ENCODE data around the gene THPO.

THPO gene

GRCh38 chr3:184333190-184333589, 44.8 kb downstream of the THPO start:
- no peak for DNase-seq (ENCODE audit: low spot score)

GRCh38 chr3:184332370-184333090, 45.5 kb downstream of the THPO start:
- no peak for DNase-seq (ENCODE audit: low spot score)

- no peak for DNase-seq (ENCODE audit: low spot score)
Measured at GRCh38 chr3:184328516-184328915, 49.5 kb downstream of the THPO start.

- no peak for DNase-seq (ENCODE audit: low spot score)
Measured at GRCh38 chr3:184327171-184327570, 50.8 kb downstream of the THPO start.

GRCh38 chr3:184325715-184326369, 52.2 kb downstream of the THPO start:
- no peak for DNase-seq (ENCODE audit: low spot score)

- no peak for DNase-seq (ENCODE audit: low spot score)
Measured at GRCh38 chr3:184325269-184325668, 52.7 kb downstream of the THPO start.

- no peak for DNase-seq (ENCODE audit: low spot score)
Measured at GRCh38 chr3:184323696-184324095, 54.3 kb downstream of the THPO start.

- no peak for DNase-seq (ENCODE audit: low spot score)
Measured at GRCh38 chr3:184322731-184323487, 55.1 kb downstream of the THPO start.

All from HuH-7.5 (cell line).